Omental fat pad (tissue), 4 donors: ENCODE data around the gene FLVCR2. TPM values are rescaled to one million over a fixed set of nuclear protein-coding genes. Genes with fewer than 3 reads are reported as not detected.

ENCODE experiments used
- ATAC-seq: fragments of 150-250 bp; one replicate; pipeline ENCODE4 v1.9.1; 2016; ENCODE audit warnings: mild to moderate bottlenecking, moderate library complexity; ENCODE audit not compliant: low FRiP score
- DNase-seq: peaks from one replicate; pipeline ENCODE4 v3.0.0-alpha.2; 2019; ENCODE audit warnings: low spot score
- CTCF ChIP-seq, 3 donors: fragments of 450-650 bp; IDR thresholded peaks; one replicate each; pipeline ENCODE4 v1.5.1; 2016 to 2017; ENCODE audit warnings: antibody characterized with exemption in 3 of 3, mild to moderate bottlenecking in 3 of 3, moderate library complexity in 2 of 3
- total RNA-seq, 4 donors: library from RNA; depleted of rRNA; stranded (reverse); fragments of >200 nt; gene quantifications; one replicate each; pipeline ENCODE4 v1.1.0, GENCODE V29; 2016

Gene FLVCR2
- total RNA-seq, 4 donors from 2014 or later, result 5.8 to 25.6 (median 11.8) TPM

- DNase-seq (no peak), ATAC-seq (no peak)
- no peak for TF ChIP-seq CTCF (IDR thresholded peaks at IDR 0.05)
These were observed 20.0 kb upstream of the FLVCR2 start for GRCh38 chr14:75558440-75558839.

GRCh38 chr14:75559045-75559444 is 19.4 kb upstream of the FLVCR2 start:
- ATAC-seq (no peak), DNase-seq (no peak)
- no peak for TF ChIP-seq CTCF (IDR thresholded peaks at IDR 0.05)

GRCh38 chr14:75559451-75560222 is 18.8 kb upstream of the FLVCR2 start:
- DNase-seq (no peak), ATAC-seq (peak; percentile 77)
- no peak for TF ChIP-seq CTCF (IDR thresholded peaks at IDR 0.05)

DNA sequence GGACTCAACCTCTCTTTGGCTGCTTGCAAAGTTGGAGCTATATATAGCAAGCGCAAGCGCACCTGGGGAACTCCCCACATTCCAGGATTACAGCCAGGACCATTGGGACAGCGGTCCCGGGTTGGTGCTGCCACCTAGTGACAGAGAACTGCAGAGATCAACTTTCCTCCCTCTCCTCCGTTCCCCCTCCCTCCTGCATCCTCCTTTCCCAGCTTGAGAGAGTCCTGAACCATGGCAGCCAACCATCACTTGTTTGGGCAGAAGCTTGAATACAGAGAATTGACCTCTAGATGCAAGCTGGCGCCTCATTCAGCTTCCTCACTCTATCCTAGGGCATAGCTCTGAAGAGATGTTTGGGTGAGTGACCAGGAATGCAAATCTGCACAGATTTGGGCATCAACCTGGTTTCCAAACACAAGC is 17.4 kb upstream of the FLVCR2 start:
- DNase-seq (peak; percentile 61), ATAC-seq (peak; percentile 80)
- peak in 1 of 3 donors; percentile 61 for TF ChIP-seq CTCF (IDR thresholded peaks at IDR 0.05)

DNA sequence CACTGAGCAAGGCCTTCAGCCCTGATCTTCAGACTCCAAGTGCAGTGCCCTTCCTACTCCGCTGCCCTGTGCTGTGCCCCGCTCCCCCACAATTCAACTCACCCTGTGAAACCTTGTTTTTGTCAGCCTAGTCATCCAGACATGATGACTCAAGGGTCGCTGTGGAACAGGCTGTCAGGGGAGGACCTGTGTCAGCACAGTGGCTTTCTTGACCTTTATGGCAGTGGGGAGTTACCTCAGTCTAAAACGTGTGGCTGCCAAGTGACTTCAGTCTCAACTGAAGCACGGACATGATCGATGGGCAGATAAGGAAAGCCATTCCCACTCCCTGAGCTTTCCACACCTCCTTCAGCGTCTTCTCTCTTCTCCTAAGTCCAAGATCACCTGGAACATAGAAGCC is 16.3 kb upstream of the FLVCR2 start:
- ATAC-seq, result no peak
- DNase-seq, result no peak
- no peak for TF ChIP-seq CTCF (IDR thresholded peaks at IDR 0.05)

- ATAC-seq, result no peak
- TF ChIP-seq CTCF (IDR thresholded peaks at IDR 0.05), result no peak
- no peak for DNase-seq
These were observed 15.9 kb upstream of the FLVCR2 start for GRCh38 chr14:75562489-75562888.

DNA sequence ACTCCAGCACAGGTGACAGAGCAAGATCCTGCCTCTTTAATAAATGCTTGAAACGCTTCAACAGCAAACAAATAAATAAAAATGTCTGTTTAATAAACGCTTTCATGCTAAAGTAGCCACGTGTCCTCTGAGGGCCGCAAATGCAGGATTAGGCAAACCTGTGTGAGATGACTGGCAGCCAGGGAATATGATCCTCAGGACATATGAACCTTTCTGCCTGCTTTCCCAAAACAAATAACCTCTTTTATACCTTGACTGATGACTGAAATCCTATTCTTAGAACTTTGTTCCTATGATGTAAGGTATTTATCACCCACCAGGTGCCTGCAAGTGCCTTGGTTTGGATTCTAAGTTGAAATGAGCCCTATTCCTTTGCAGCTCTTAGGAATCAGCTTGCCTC is 14.5 kb upstream of the FLVCR2 start:
- no peak for ATAC-seq
- TF ChIP-seq CTCF (IDR thresholded peaks at IDR 0.05), result no peak

More for the DNA sequence above, 14.5 kb upstream of the FLVCR2 start:
- DNase-seq, result no peak
